Measurements from ENCODE around the gene GALNTL6.

GRCh38 chr4:171847751-171848150 is 34.5 kb downstream of the GALNTL6 start:
- TF ChIP-seq CREB1 (IDR thresholded peaks at IDR 0.05) (no peak), CREB1 (CRISPR knock-in tag; IDR thresholded peaks at IDR 0.05) (no peak)
- TF ChIP-seq, protein P1, sequence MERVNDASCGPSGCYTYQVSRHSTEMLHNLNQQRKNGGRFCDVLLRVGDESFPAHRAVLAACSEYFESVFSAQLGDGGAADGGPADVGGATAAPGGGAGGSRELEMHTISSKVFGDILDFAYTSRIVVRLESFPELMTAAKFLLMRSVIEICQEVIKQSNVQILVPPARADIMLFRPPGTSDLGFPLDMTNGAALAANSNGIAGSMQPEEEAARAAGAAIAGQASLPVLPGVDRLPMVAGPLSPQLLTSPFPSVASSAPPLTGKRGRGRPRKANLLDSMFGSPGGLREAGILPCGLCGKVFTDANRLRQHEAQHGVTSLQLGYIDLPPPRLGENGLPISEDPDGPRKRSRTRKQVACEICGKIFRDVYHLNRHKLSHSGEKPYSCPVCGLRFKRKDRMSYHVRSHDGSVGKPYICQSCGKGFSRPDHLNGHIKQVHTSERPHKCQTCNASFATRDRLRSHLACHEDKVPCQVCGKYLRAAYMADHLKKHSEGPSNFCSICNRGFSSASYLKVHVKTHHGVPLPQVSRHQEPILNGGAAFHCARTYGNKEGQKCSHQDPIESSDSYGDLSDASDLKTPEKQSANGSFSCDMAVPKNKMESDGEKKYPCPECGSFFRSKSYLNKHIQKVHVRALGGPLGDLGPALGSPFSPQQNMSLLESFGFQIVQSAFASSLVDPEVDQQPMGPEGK (CRISPR knock-in tag; IDR thresholded peaks at IDR 0.05; ENCODE audit: borderline replicate concordance) = no peak

Measured in K562 (cell line).